ENCODE results near the gene UMODL1. TPM values are rescaled to one million over a fixed set of nuclear protein-coding genes. Genes with fewer than 3 reads are reported as not detected.

The UMODL1 gene
- total and polyA plus RNA-seq, 2 experiments from 2014 or later = 0.15 to 0.47 TPM

DNA sequence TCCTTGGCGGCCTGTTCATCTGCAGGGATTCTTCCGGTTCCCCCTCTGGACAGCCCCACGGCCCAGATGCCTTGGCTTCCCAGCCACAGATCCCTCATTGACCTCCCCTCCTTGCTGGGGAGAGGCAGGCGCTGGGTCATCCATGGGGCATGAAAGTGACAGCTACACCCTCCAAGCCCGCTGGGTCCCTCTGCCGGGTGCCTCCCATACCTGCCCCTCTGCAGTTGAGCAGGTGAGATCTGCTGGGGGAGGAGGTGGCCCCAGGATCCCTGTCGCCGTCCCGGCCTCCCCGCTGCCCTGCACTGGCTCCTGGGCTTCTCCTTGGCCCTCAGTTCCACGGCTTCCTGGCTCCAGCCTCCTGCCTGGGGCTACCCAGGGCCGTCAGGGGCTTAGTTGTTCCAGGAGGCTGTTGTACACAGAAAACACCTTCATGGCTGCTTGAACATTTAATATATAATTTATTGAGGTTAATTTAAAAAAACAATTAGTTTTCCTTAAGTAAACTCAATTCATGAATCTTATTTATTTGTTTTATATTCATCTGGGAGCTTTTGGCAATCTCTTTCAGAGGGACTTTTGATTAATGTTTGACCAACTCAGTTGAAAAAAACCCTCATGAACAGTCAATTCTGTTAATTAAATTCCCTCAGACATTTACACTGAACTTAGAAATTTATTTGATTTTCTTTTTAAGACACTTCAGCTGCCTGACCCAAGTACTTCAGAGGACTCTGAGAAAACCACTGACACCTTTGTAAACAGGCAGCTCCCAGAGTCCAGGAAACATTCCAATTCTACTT is 80.2 kb downstream of the UMODL1 start:
- no peaks in the 10 kb centered on the region for H3K27me3 ChIP-seq

DNA sequence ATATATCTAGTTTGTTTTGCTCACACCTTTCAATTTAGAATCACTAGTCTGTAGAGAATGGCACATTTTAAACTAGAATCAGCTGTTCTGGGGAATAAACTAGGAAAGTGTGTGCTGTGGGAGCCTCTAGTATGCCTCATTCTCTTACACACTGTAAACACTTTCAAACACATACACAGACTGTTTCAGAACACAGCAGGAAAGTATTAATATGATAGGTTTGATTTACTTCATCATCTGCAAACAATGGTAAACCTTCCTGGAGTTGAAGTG is 80.8 kb downstream of the UMODL1 start:
- Histone ChIP-seq H3K27me3 (no peaks in the 10 kb centered on the region), H3K4me1 (ENCODE audit: insufficient read depth) (peaks cover 15% of the 10 kb centered on the region), H3K36me3 (replicated peaks; ENCODE audit: insufficient read depth, low read depth) (no peaks in the 10 kb centered on the region), H4K20me1 (ENCODE audit: insufficient read depth, poor library complexity, severe bottlenecking) (no peaks in the 10 kb centered on the region), H3K4me2 (no peak overlapping the region), H3K4me3 (no peak overlapping the region), H2AFZ (no peak overlapping the region), H3K27ac (peak overlapping the region; percentile 49), H3K9me3 (ENCODE audit: low read depth) (no peaks in the 10 kb centered on the region), H3K79me2 (no peaks in the 10 kb centered on the region), H3K9me2 (replicated peaks; ENCODE audit: insufficient read depth) (no peaks in the 10 kb centered on the region)
- no peak for DNase-seq (ENCODE audit: low spot score)
- TF ChIP-seq, protein P1, sequence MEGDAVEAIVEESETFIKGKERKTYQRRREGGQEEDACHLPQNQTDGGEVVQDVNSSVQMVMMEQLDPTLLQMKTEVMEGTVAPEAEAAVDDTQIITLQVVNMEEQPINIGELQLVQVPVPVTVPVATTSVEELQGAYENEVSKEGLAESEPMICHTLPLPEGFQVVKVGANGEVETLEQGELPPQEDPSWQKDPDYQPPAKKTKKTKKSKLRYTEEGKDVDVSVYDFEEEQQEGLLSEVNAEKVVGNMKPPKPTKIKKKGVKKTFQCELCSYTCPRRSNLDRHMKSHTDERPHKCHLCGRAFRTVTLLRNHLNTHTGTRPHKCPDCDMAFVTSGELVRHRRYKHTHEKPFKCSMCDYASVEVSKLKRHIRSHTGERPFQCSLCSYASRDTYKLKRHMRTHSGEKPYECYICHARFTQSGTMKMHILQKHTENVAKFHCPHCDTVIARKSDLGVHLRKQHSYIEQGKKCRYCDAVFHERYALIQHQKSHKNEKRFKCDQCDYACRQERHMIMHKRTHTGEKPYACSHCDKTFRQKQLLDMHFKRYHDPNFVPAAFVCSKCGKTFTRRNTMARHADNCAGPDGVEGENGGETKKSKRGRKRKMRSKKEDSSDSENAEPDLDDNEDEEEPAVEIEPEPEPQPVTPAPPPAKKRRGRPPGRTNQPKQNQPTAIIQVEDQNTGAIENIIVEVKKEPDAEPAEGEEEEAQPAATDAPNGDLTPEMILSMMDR (IDR thresholded peaks at IDR 0.05; ENCODE audit: poor library complexity) = no peak
- no peak for TF ChIP-seq EZH2 (IDR thresholded peaks at IDR 0.05; ENCODE audit: borderline replicate concordance)
- TF ChIP-seq EZH2phosphoT487 (IDR thresholded peaks at IDR 0.05; ENCODE audit: low read depth, severe bottlenecking, unreplicated experiment) = no peak

More for the DNA sequence above, 80.2 kb downstream of the UMODL1 start:
- H4K20me1 ChIP-seq (ENCODE audit: insufficient read depth, poor library complexity, severe bottlenecking) = no peaks in the 10 kb centered on the region
- peaks cover 15% of the 10 kb centered on the region for H3K4me1 ChIP-seq (ENCODE audit: insufficient read depth)
- no peaks in the 10 kb centered on the region for H3K9me3 ChIP-seq (ENCODE audit: low read depth)
- H3K79me2 ChIP-seq = no peaks in the 10 kb centered on the region
- H3K4me3 ChIP-seq = no peak overlapping the region
- DNase-seq (ENCODE audit: low spot score) = no peak
- H2AFZ ChIP-seq = no peak overlapping the region
- no peak overlapping the region for H3K4me2 ChIP-seq
- TF ChIP-seq EZH2 (IDR thresholded peaks at IDR 0.05; ENCODE audit: borderline replicate concordance) (no peak), EZH2phosphoT487 (IDR thresholded peaks at IDR 0.05; ENCODE audit: low read depth, severe bottlenecking, unreplicated experiment) (no peak)
- TF ChIP-seq, protein P1 (IDR thresholded peaks at IDR 0.05; ENCODE audit: poor library complexity) = no peak
- no peaks in the 10 kb centered on the region for H3K9me2 ChIP-seq (replicated peaks; ENCODE audit: insufficient read depth)
- 67% methylated on average over 12 of the region's 12 CpGs for WGBS (ENCODE audit: low lambda C conversion rate, missing lambda C conversion rate)
- H3K27ac ChIP-seq = peak overlapping the region; percentile 49
- no peaks in the 10 kb centered on the region for H3K36me3 ChIP-seq (replicated peaks; ENCODE audit: insufficient read depth, low read depth)

DNA sequence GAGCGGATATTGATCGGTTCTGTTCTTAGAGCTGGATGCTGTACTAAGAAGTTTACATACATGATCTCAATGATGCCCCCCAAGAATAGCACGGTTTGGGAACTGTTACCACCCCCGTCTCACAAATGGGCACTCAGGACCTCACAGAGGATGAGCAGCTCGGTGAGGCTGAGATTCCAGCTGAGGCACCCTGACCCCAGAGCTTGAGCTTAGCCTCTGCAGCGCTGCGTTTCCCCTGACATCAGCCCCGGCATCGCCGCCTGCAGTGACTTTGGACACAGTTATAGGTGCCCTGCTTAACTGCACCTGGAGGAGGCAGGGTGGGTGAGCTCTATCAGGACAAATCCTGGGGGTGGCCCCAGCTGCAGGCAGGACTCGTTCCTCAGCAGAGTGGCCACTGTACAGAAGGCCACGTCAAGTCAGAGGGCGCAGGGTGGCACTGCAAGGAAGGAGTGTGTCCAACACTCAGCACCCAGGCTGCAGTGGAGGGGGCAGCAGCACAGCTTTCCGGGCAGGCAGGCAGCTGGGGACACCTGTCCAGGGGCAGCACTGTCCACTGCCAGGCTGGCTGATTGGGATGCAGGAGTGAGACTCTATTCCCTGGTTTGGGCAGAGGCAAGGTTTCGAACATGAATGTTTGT is 82.0 kb downstream of the UMODL1 start:
- no peaks in the 10 kb centered on the region for H4K20me1 ChIP-seq (ENCODE audit: insufficient read depth, poor library complexity, severe bottlenecking)
- no peak overlapping the region for H3K4me2 ChIP-seq
- H3K4me3 ChIP-seq = no peak overlapping the region
- H3K36me3 ChIP-seq (replicated peaks; ENCODE audit: insufficient read depth, low read depth) = no peaks in the 10 kb centered on the region
- no peaks in the 10 kb centered on the region for H3K9me2 ChIP-seq (replicated peaks; ENCODE audit: insufficient read depth)
- no peaks in the 10 kb centered on the region for H3K9me3 ChIP-seq (ENCODE audit: low read depth)
- H3K79me2 ChIP-seq = no peaks in the 10 kb centered on the region
- H3K4me1 ChIP-seq (ENCODE audit: insufficient read depth) = peaks cover 15% of the 10 kb centered on the region
- no peak overlapping the region for H2AFZ ChIP-seq
- TF ChIP-seq, protein P1 (IDR thresholded peaks at IDR 0.05; ENCODE audit: poor library complexity) = no peak
- DNase-seq (ENCODE audit: low spot score) = no peak
- H3K27ac ChIP-seq = no peak overlapping the region
- no peaks in the 10 kb centered on the region for H3K27me3 ChIP-seq
- WGBS (ENCODE audit: low lambda C conversion rate, missing lambda C conversion rate) = 95% methylated on average over 15 of the region's 15 CpGs
